Mucosa of rectum (tissue), 2 donors: ENCODE data around the gene IL1RAPL2.
"Not testable (repeated sequence)": the region's sequence is repeated elsewhere in the genome, so short reads cannot be mapped to it uniquely, and the experiment has no call there.

ENCODE experiments used
- H3K27ac ChIP-seq, 2 donors: one replicate each; pipeline ENCODE4 v1.7.0; 2013; ENCODE audit warnings: inconsistent platforms in 2 of 2, low read depth in 2 of 2, low read length in 2 of 2
- H3K27me3 ChIP-seq, 2 donors: one replicate each; pipeline ENCODE4 v1.7.0; 2013; ENCODE audit warnings: low read length in 2 of 2; ENCODE audit not compliant: control insufficient read depth in 2 of 2, insufficient read depth in 2 of 2
- H3K36me3 ChIP-seq, 2 donors: one replicate each; pipeline ENCODE4 v1.7.0; 2013; ENCODE audit warnings: low read length in 2 of 2; ENCODE audit not compliant: control insufficient read depth in 2 of 2, insufficient read depth in 2 of 2
- H3K4me1 ChIP-seq, 2 donors: one replicate each; pipeline ENCODE4 v1.7.0; 2013; ENCODE audit warnings: low read length in 2 of 2, mild to moderate bottlenecking in 1 of 2; ENCODE audit not compliant: control insufficient read depth in 2 of 2, insufficient read depth in 2 of 2
- H3K4me3 ChIP-seq, 2 donors: one replicate each; pipeline ENCODE4 v1.7.0; 2013; ENCODE audit warnings: low read length in 2 of 2
- H3K9ac ChIP-seq, 2 donors: one replicate each; pipeline ENCODE4 v1.7.0; 2013; ENCODE audit warnings: low read length in 2 of 2, low read depth in 1 of 2, mild to moderate bottlenecking in 1 of 2
- H3K9me3 ChIP-seq, 2 donors: one replicate each; pipeline ENCODE4 v1.7.0; 2013; ENCODE audit warnings: low read length in 2 of 2; ENCODE audit not compliant: control insufficient read depth in 2 of 2
- donor health status: healthy.
- donor health status: Normal muscosa, but diverticular disease.

The IL1RAPL2 gene

DNA sequence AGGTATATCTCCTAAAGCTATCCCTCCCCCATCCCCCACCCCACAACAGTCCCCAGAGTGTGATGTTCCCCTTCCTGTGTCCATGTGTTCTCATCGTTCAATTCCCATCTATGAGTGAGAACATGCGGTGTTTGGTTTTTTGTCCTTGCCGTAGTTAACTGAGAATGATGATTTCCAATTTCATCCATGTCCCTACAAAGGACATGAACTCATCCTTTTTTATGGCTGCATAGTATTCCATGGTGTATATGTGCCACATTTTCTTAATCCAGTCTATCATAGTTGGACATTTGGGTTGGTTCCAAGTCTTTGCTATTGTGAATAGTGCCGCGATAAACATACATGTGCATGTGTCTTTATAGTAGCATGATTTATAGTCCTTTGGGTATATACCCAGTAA is 348.7 kb downstream of the IL1RAPL2 start:
- H3K4me1 ChIP-seq, H3K27ac ChIP-seq, H3K9me3 ChIP-seq, H3K9ac ChIP-seq, H3K27me3 ChIP-seq, H3K36me3 ChIP-seq, H3K4me3 ChIP-seq: not testable (repeated sequence)

DNA sequence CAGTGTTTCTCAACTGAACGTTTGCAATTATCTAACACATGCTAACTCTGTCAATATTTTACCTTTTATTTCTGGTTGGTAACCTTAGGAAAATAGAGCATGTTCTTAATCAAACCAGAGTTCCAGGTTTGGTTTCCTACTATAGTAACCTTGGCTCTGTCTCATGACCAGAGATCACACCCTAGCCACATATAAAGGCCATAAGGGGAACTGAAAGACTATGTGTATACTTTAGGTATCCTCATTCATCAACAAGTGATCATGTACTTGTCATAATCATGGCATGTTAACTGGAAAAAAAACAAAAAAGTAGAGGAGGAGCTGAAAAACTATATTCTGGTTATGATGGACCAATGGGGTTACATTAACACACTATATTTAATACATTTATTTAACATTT is 352.1 kb downstream of the IL1RAPL2 start:
- Histone ChIP-seq H3K4me1 (no peaks in the 10 kb centered on the region), H3K9me3 (no peaks in the 10 kb centered on the region), H3K27me3 (peaks cover 0 to 2% of the 10 kb centered on the region in 2 donors), H3K36me3 (no peaks in the 10 kb centered on the region), H3K9ac (no peak overlapping the region), H3K4me3 (no peak overlapping the region), H3K27ac (no peak overlapping the region)

DNA sequence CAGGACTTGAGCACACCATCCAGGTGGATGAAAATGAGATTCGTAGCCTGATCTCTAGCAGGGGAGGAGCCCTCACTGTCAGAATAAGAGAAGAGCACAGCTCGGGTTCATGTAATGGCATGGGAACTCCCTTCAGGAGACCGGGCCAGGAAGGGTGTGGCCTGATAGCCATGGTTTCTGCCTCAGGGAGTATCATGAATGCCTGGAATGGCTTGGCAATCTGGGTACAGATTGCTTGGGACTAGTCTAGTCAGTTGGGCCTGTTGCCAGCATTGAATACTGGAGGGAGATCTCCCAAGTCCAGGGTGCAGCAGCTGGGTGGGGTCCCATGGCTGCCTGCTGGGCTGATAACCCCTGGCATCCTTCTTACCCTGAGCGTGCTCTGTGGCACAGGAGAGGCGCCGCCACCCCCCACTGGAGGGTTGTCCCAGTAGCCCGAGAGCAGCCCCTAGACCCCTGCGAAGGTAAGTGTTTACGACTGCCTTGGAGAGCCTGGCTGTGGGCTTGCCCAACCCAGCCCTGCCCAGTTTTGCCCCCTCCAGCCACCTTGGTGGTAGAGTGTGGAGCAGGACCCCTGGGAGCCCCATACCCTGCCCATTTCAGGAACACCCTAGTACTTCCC is 355.7 kb downstream of the IL1RAPL2 start:
- H3K9me3 ChIP-seq = no peaks in the 10 kb centered on the region
- H3K4me3 ChIP-seq = no peak overlapping the region
- no peaks in the 10 kb centered on the region for H3K4me1 ChIP-seq
- H3K27me3 ChIP-seq = peaks cover 0 to 2% of the 10 kb centered on the region in 2 donors
- no peak overlapping the region for H3K27ac ChIP-seq
- no peaks in the 10 kb centered on the region for H3K36me3 ChIP-seq
- H3K9ac ChIP-seq = no peak overlapping the region

DNA sequence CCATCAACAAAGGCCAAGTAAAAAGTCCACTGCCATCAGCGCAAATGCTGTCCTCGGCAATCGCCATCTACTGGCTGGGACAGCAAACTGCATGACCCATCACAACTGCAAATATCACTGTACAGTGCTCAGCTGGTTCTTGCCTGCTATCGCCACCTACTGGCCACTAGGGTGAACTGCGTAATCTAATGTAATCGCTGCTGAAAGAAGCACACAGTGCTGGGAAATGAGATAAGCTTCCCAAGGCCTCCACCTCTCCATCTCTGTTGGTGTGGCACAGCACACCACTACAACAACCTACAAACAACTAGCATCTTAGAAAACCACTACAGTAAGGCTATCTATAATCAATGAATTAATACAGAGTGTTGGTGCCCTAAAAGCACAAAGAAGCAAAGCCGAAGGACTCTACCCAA is 356.2 kb downstream of the IL1RAPL2 start:
- H3K27ac ChIP-seq = no peak overlapping the region
- H3K27me3 ChIP-seq = peaks cover 0 to 2% of the 10 kb centered on the region in 2 donors
- no peak overlapping the region for H3K9ac ChIP-seq
- no peaks in the 10 kb centered on the region for H3K4me1 ChIP-seq
- H3K36me3 ChIP-seq = no peaks in the 10 kb centered on the region
- no peaks in the 10 kb centered on the region for H3K9me3 ChIP-seq
- no peak overlapping the region for H3K4me3 ChIP-seq

DNA sequence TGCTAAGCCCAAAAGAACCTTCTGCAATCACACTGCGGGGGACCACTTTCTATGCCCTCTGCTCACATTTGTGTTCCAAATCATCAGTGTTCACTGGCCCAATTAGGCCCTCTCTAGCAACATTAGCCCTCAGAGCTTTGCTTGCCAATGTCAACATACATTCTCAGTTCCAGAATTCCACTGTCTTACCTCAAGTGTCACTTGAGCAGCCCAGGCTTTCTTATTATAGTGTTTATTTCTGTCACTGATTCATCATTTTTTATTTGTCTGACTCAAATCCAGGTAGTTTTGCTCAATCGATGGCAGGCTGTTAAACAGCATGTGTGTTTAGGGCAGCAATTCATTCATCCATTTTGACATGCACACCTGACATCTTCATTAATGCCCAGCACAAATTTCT is 363.3 kb downstream of the IL1RAPL2 start:
- no peaks in the 10 kb centered on the region for H3K36me3 ChIP-seq
- H3K4me3 ChIP-seq = no peak overlapping the region
- H3K4me1 ChIP-seq = no peaks in the 10 kb centered on the region
- no peak overlapping the region for H3K9ac ChIP-seq
- H3K27ac ChIP-seq = no peak overlapping the region
- H3K27me3 ChIP-seq = no peaks in the 10 kb centered on the region
- no peaks in the 10 kb centered on the region for H3K9me3 ChIP-seq

- peaks cover 0 to 2% of the 10 kb centered on the region in 2 donors for H3K9me3 ChIP-seq
- H3K36me3 ChIP-seq = no peaks in the 10 kb centered on the region
- no peaks in the 10 kb centered on the region for H3K4me1 ChIP-seq
- no peak overlapping the region for H3K4me3 ChIP-seq
- no peaks in the 10 kb centered on the region for H3K27me3 ChIP-seq
- no peak overlapping the region for H3K27ac ChIP-seq
- no peak overlapping the region for H3K9ac ChIP-seq
Observed at GRCh38 chrX:104935581-104935980, 369.6 kb downstream of the IL1RAPL2 start.

GRCh38 chrX:104953251-104953650 is 387.3 kb downstream of the IL1RAPL2 start:
- H3K36me3 ChIP-seq = no peaks in the 10 kb centered on the region
- H3K27me3 ChIP-seq = no peaks in the 10 kb centered on the region
- no peaks in the 10 kb centered on the region for H3K4me1 ChIP-seq
- no peak overlapping the region for H3K27ac ChIP-seq
- H3K4me3 ChIP-seq = no peak overlapping the region
- no peaks in the 10 kb centered on the region for H3K9me3 ChIP-seq
- no peak overlapping the region for H3K9ac ChIP-seq

DNA sequence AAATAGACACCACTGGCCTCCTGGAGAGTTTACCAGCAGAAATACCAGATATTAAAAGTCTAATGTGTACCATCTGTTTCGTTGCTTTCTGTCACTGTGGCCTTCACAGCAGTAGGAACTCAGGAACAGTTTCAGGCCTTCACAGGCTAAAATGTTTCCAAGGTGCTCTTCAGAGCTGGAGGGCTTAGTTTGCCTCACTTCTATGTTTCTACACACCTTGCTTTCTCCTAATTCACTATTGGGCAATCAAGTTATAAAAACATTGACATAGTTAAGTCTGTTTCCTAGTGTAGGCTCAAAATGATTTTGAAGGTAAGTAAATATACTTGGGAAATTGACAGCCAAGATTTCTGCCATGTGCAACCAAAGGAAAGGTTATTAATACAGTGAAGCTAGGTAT is 395.9 kb downstream of the IL1RAPL2 start:
- Histone ChIP-seq H3K4me3 (no peak overlapping the region), H3K27ac (no peak overlapping the region), H3K36me3 (no peaks in the 10 kb centered on the region), H3K27me3 (no peaks in the 10 kb centered on the region), H3K9ac (no peak overlapping the region), H3K9me3 (no peaks in the 10 kb centered on the region), H3K4me1 (no peaks in the 10 kb centered on the region)

- Histone ChIP-seq H3K9me3 (no peaks in the 10 kb centered on the region), H3K27me3 (no peaks in the 10 kb centered on the region), H3K27ac (no peak overlapping the region), H3K36me3 (no peaks in the 10 kb centered on the region), H3K4me3 (no peak overlapping the region), H3K4me1 (no peaks in the 10 kb centered on the region), H3K9ac (no peak overlapping the region)
Observed at GRCh38 chrX:104968241-104968640, 402.2 kb downstream of the IL1RAPL2 start.

DNA sequence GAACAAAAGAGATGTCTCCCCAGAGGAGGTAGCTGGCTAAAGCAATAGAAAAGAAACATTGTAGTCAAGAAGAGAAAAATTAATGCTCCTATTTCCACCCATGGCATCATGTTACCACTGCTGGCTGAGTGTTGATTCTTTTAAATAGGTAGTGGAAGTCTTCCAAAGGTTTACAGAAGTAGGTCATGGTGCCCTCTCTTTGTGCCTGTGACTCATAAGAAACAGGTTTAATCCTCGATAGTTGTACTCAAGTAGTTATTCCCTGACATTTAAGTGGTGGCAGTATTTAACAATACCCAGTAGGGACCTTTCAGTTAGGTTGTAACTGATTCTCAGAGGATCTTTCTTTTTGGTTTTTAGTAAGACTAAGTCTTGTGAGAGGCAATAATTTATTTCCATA is 406.7 kb downstream of the IL1RAPL2 start:
- Histone ChIP-seq H3K4me1 (no peaks in the 10 kb centered on the region), H3K9ac (no peak overlapping the region), H3K9me3 (no peaks in the 10 kb centered on the region), H3K4me3 (no peak overlapping the region), H3K36me3 (no peaks in the 10 kb centered on the region), H3K27me3 (no peaks in the 10 kb centered on the region), H3K27ac (no peak overlapping the region)

DNA sequence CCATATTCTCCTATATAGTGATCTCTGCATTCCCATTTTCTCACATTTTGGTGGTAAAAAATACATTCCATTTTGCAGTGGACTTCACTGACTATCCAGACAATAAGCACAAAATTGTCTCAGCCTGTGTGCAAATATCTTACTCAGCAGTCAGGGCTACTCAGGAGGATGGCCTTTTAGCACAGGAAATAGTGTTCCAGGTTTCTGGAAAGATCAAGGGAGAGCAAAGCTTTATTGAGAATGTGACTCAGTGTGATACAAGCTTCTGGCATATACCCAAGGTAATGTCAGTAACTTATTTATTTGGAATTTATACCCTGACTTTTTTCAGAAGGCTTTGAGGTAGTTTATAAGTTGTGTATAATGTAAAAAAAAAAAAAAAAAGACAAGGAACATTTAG is 421.1 kb downstream of the IL1RAPL2 start:
- Histone ChIP-seq H3K9ac (no peak overlapping the region), H3K4me1 (no peaks in the 10 kb centered on the region), H3K9me3 (no peaks in the 10 kb centered on the region), H3K4me3 (no peak overlapping the region), H3K36me3 (no peaks in the 10 kb centered on the region), H3K27ac (no peak overlapping the region), H3K27me3 (no peaks in the 10 kb centered on the region)
